Activated naive CD4-positive, alpha-beta T cell treated with anti-CD3 and anti-CD28 coated beads for 36 hours (primary cell): ENCODE data around the gene HS3ST6. TPM values are rescaled to one million over a fixed set of nuclear protein-coding genes. Genes with fewer than 3 reads are reported as not detected.

ENCODE experiments used
- CTCF ChIA-PET: fragments of 350-600 bp; sonication (Branson Sonifier 250); formaldehyde crosslinking; loops from one replicate; lab custom pipeline; 2021; ENCODE audit warnings: antibody characterized with exemption; lab: Charles Lee
- DNase-seq: peaks from one replicate; pipeline ENCODE4 v3.0.0-alpha.2; 2020
- H3K27ac Mint-ChIP-seq: one replicate; pipeline ENCODE4 v1.8.0; 2021; ENCODE audit warnings: mild to moderate bottlenecking, mixed read lengths
- H3K27me3 Mint-ChIP-seq: one replicate; pipeline ENCODE4 v1.8.0; 2021; ENCODE audit warnings: low read depth, mixed read lengths
- H3K36me3 Mint-ChIP-seq: one replicate; pipeline ENCODE4 v1.8.0; 2021; ENCODE audit warnings: low read depth, mixed read lengths
- H3K4me1 Mint-ChIP-seq: one replicate; pipeline ENCODE4 v1.8.0; 2021; ENCODE audit warnings: low read depth, mixed read lengths
- H3K4me3 Mint-ChIP-seq: one replicate; pipeline ENCODE4 v1.8.0; 2021; ENCODE audit warnings: mild to moderate bottlenecking, moderate library complexity, mixed read lengths
- H3K9me3 Mint-ChIP-seq: one replicate; pipeline ENCODE4 v1.8.0; 2021; ENCODE audit warnings: mixed read lengths
- intact Hi-C: fragments of 100-400 bp; cut with micrococcal nuclease; formaldehyde crosslinking; loops from one replicate; pipeline ENCODE4 v1.15.1; 2023
- total RNA-seq, 2 experiments: library from RNA; stranded (reverse); gene quantifications; one replicate each; pipeline ENCODE4 v1.2.3, GENCODE V29; 2021

Gene HS3ST6
- total RNA-seq, 2 experiments from 2014 or later, result not detected

DNA sequence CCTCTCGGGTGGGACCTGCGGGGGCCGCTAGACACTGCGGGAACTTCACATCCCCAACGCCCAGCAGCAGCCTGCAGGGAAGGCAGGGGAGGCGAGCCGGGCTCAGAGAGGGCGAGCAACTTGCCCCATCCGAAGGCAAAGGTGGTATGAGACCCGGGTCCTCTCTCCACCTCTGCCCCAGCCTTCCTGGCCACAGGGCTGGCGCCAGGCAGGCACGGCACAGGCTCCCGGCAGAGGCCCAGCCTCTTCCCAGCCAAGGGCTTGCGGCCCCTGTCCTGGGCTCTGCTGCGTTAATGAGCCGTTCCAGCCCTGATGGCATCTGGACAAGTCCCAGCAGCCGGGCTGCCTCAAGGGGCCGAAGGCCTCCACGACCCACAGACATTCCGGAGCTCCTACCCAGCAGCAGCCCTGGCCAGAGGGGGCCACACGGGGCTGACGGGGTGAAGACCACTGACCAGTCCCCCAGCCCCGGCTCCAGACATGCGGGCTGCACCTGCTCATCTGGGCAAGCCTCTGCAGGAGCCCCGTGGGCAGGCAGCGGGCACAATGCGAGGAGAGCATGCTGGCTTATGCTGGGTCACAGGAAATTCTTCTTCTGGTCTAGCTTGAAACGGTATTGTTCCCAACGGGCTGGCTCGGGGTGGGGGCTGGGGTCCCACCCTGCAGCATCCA, 1.2 kb upstream of the HS3ST6 start:
- no peaks in the 10 kb centered on the region for H3K9me3 Mint-ChIP-seq
- no peak overlapping the region for H3K27ac Mint-ChIP-seq
- H3K4me3 Mint-ChIP-seq, result no peak overlapping the region
- DNase-seq, result no peak
- H3K4me1 Mint-ChIP-seq, result peaks cover 4% of the 10 kb centered on the region
- CTCF ChIA-PET, result no interaction called here
- intact Hi-C loops, result no loop called here
- peaks cover 68% of the 10 kb centered on the region for H3K27me3 Mint-ChIP-seq
- no peaks in the 10 kb centered on the region for H3K36me3 Mint-ChIP-seq

DNA sequence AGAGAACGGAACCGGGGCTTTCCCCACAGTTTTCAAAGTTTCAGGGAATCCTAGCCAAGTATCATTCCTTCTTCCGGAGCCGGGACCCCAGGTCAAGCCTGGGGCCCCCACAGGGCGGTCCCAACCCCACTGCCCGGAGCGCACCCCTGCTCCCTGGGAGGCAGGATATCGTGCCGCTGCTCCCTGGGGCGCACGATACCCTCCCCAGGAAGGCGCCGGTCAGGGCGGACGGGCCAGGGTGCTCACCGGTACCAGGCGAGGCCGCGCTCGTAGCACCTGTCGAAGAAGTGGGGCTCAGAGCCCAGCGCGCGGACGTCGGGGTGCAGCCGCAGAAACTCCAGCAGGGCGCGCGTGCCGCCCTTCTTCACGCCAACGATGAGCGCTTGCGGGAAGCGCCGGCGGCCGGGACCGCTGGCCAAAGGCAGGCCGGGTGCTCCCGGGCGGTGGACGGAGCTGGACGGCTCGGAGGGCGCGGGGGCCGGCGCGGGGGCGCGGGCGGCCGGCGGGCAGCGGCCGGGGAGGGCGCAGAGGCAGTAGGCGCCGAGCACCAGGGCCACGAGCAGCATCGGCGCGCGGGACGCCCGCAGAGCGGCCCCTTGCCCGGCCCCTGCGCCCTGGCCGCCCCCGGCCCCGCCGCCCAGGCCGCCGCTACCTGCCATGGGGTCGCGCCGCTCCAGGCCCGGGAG, 407 bp downstream of the HS3ST6 start:
- intact Hi-C loops, result no loop called here
- no peaks in the 10 kb centered on the region for H3K36me3 Mint-ChIP-seq
- no peaks in the 10 kb centered on the region for H3K9me3 Mint-ChIP-seq
- H3K27me3 Mint-ChIP-seq, result peaks cover 60% of the 10 kb centered on the region
- H3K4me1 Mint-ChIP-seq, result peaks cover 3% of the 10 kb centered on the region
- CTCF ChIA-PET, result no interaction called here
- no peak overlapping the region for H3K4me3 Mint-ChIP-seq
- no peak for DNase-seq
- H3K27ac Mint-ChIP-seq, result no peak overlapping the region

DNA sequence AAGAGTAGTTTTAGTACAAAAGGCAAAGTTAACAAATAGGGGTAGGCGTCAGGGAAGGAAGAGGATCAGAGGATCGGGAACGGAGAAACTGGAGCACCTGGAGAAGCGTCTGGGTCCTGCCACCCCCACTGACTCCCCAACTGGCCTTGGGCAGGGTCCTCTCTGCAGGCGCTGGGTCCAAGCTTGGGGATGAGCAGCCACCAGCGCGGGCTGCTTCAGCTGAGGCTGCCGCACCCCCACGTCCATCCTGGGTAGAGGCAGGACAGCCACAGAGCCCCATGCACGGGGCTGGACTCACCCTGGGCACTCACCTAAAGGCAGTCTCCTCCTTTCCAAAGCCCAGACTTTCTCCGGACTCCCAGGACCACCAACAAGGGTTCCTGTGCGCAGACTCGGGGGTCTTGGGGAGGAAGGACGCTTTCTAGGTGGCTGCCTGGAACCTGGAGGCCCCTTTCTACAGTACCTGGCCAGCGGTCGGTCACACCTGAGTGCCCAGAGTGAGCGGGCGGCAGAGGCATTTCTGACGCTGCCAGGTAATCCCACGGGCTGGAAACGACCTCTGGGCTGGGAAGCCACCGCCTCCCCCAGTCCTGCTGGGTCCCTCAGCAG, 1.1 kb downstream of the HS3ST6 start:
- Mint-ChIP-seq H3K9me3 (no peaks in the 10 kb centered on the region), H3K4me3 (no peak overlapping the region), H3K4me1 (peaks cover 2% of the 10 kb centered on the region), H3K27me3 (peaks cover 55% of the 10 kb centered on the region), H3K27ac (no peak overlapping the region), H3K36me3 (no peaks in the 10 kb centered on the region)
- intact Hi-C loops, result no loop called here
- CTCF ChIA-PET, result no interaction called here
- no peak for DNase-seq

GRCh38 chr16:1916640-1916990, 1.6 kb downstream of the HS3ST6 start:
- DNase-seq, result no peak
- CTCF ChIA-PET, result interaction anchor here (0.8 kb wide), 1 partner anchor 13 kb away, joined by 3 read pairs; no protein-coding TSS in a partner anchor
- Mint-ChIP-seq H3K36me3 (no peaks in the 10 kb centered on the region), H3K27me3 (peaks cover 51% of the 10 kb centered on the region), H3K4me1 (peaks cover 2% of the 10 kb centered on the region), H3K27ac (no peak overlapping the region), H3K9me3 (no peaks in the 10 kb centered on the region), H3K4me3 (no peak overlapping the region)
- intact Hi-C loops, result no loop called here

GRCh38 chr16:1915732-1916639, 2.2 kb downstream of the HS3ST6 start:
- H3K9me3 Mint-ChIP-seq, result no peaks in the 10 kb centered on the region
- H3K27ac Mint-ChIP-seq, result no peak overlapping the region
- peaks cover 45% of the 10 kb centered on the region for H3K27me3 Mint-ChIP-seq
- CTCF ChIA-PET, result interaction anchor here (0.8 to 1.3 kb wide), 2 partner anchors 13 to 52 kb away, joined by 3 read pairs; no protein-coding TSS in a partner anchor
- intact Hi-C loops, result no loop called here
- no peaks in the 10 kb centered on the region for H3K36me3 Mint-ChIP-seq
- peaks cover 2% of the 10 kb centered on the region for H3K4me1 Mint-ChIP-seq
- H3K4me3 Mint-ChIP-seq, result no peak overlapping the region
- no peak for DNase-seq

GRCh38 chr16:1914988-1915387, 3.2 kb downstream of the HS3ST6 start:
- Mint-ChIP-seq H3K27me3 (peaks cover 36% of the 10 kb centered on the region), H3K4me3 (no peak overlapping the region), H3K27ac (no peak overlapping the region), H3K36me3 (no peaks in the 10 kb centered on the region), H3K9me3 (no peaks in the 10 kb centered on the region), H3K4me1 (peaks cover 2% of the 10 kb centered on the region)
- no peak for DNase-seq
- intact Hi-C loops, result no loop called here
- CTCF ChIA-PET, result interaction anchor here (1.3 kb wide), 1 partner anchor 51 kb away, joined by 3 read pairs; no protein-coding TSS in a partner anchor

GRCh38 chr16:1914084-1914608, 4.1 kb downstream of the HS3ST6 start:
- no peak overlapping the region for H3K4me3 Mint-ChIP-seq
- peaks cover 33% of the 10 kb centered on the region for H3K27me3 Mint-ChIP-seq
- H3K9me3 Mint-ChIP-seq, result no peaks in the 10 kb centered on the region
- no peak overlapping the region for H3K27ac Mint-ChIP-seq
- CTCF ChIA-PET, result interaction anchor here (1.3 kb wide), 1 partner anchor 50 kb away, joined by 3 read pairs; no protein-coding TSS in a partner anchor
- H3K4me1 Mint-ChIP-seq, result peaks cover 2% of the 10 kb centered on the region
- intact Hi-C loops, result no loop called here
- no peak for DNase-seq
- H3K36me3 Mint-ChIP-seq, result no peaks in the 10 kb centered on the region

- intact Hi-C loops, result no loop called here
- Mint-ChIP-seq H3K4me3 (no peak overlapping the region), H3K4me1 (peaks cover 2% of the 10 kb centered on the region), H3K27ac (no peak overlapping the region), H3K36me3 (no peaks in the 10 kb centered on the region), H3K9me3 (no peaks in the 10 kb centered on the region), H3K27me3 (peaks cover 32% of the 10 kb centered on the region)
- CTCF ChIA-PET, result no interaction called here
- DNase-seq, result no peak
Observed at GRCh38 chr16:1913327-1914083, 4.7 kb downstream of the HS3ST6 start.

GRCh38 chr16:1912215-1912543, 6.0 kb downstream of the HS3ST6 start:
- no peak for DNase-seq
- Mint-ChIP-seq H3K4me1 (peaks cover 2% of the 10 kb centered on the region), H3K36me3 (no peaks in the 10 kb centered on the region), H3K9me3 (no peaks in the 10 kb centered on the region), H3K4me3 (no peak overlapping the region), H3K27ac (no peak overlapping the region), H3K27me3 (peaks cover 31% of the 10 kb centered on the region)
- CTCF ChIA-PET, result no interaction called here
- intact Hi-C loops, result no loop called here

- peaks cover 26% of the 10 kb centered on the region for H3K27me3 Mint-ChIP-seq
- intact Hi-C loops, result no loop called here
- no peaks in the 10 kb centered on the region for H3K9me3 Mint-ChIP-seq
- no peak for DNase-seq
- CTCF ChIA-PET, result no interaction called here
- no peak overlapping the region for H3K27ac Mint-ChIP-seq
- H3K36me3 Mint-ChIP-seq, result no peaks in the 10 kb centered on the region
- no peak overlapping the region for H3K4me3 Mint-ChIP-seq
- no peaks in the 10 kb centered on the region for H3K4me1 Mint-ChIP-seq
Observed at GRCh38 chr16:1911467-1912214, 6.6 kb downstream of the HS3ST6 start.

GRCh38 chr16:1909561-1910231, 8.5 kb downstream of the HS3ST6 start:
- no peak overlapping the region for H3K4me3 Mint-ChIP-seq
- H3K36me3 Mint-ChIP-seq, result no peaks in the 10 kb centered on the region
- CTCF ChIA-PET, result no interaction called here

More at GRCh38 chr16:1909561-1910231, 8.5 kb downstream of the HS3ST6 start:
- intact Hi-C loops, result no loop called here
- H3K27me3 Mint-ChIP-seq, result peaks cover 12% of the 10 kb centered on the region
- H3K4me1 Mint-ChIP-seq, result no peaks in the 10 kb centered on the region
- H3K27ac Mint-ChIP-seq, result no peak overlapping the region
- no peaks in the 10 kb centered on the region for H3K9me3 Mint-ChIP-seq
- no peak for DNase-seq
